Astrocyte (in vitro differentiated cells and primary cell): ENCODE measurements around the gene RAB40A.

Source experiments
- EZH2 ChIP-seq: IDR thresholded peaks from 2 replicates; pipeline ENCODE4 v1.6.1; 2012; ENCODE audit warnings: mild to moderate bottlenecking, low read length, inconsistent platforms; ENCODE audit not compliant: insufficient read depth
- TF ChIP-seq, protein P1 (sequence below): IDR thresholded peaks from 2 replicates; pipeline ENCODE4 v1.5.1; 2011; ENCODE audit warnings: low read depth, mild to moderate bottlenecking, inconsistent platforms, low read length, moderate library complexity; ENCODE audit not compliant: insufficient read depth

DNA sequence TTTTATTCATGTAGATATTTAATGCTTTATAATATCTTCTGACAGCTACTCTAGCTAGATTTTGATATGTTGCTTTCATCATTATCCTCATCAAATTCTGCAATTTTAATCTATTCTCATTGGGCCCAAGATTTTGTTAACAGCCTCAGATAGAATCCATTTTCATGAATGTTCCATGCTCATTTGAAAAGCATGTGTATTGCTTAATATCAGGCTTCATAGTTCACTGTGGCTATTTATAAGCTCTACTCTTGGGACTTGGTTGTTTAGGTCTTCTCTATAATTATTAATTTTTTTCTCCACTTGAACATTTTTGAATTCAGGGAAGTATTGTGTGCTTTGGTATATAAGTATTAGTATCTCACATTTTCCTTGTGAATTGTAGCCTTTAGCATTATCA lies 41.8 kb downstream of the RAB40A start:
- TF ChIP-seq, protein P1, sequence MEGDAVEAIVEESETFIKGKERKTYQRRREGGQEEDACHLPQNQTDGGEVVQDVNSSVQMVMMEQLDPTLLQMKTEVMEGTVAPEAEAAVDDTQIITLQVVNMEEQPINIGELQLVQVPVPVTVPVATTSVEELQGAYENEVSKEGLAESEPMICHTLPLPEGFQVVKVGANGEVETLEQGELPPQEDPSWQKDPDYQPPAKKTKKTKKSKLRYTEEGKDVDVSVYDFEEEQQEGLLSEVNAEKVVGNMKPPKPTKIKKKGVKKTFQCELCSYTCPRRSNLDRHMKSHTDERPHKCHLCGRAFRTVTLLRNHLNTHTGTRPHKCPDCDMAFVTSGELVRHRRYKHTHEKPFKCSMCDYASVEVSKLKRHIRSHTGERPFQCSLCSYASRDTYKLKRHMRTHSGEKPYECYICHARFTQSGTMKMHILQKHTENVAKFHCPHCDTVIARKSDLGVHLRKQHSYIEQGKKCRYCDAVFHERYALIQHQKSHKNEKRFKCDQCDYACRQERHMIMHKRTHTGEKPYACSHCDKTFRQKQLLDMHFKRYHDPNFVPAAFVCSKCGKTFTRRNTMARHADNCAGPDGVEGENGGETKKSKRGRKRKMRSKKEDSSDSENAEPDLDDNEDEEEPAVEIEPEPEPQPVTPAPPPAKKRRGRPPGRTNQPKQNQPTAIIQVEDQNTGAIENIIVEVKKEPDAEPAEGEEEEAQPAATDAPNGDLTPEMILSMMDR: no peak
- TF ChIP-seq EZH2: no peak
